ENCODE results near the gene NRF1.

Gene NRF1

DNA sequence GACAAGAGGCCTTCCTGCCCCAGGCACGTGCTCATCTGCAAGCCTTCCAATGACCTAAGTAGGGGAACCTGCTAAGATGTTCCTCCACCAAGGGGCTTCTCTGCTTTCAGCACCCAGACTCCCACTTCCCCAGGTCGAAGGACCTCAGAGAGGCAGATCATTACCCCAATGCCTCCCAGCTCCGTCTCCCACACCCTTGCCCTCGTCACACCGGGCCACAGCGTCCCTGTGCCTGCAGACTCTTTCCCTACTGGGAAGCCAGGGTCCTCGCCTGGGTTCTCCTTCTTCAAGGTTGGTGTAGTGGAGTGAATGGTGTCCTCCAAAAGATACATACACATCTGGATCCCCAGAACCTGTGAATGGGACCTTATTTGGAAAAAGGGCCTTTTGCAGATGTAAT, 189.4 kb downstream of the NRF1 start:
- DNase-seq (ENCODE audit: low read depth) = no peak
- H3K4me3 ChIP-seq (ENCODE audit: low read depth, low read length) = no peak overlapping the region
- in situ Hi-C loops (cut with HindIII; ENCODE audit: low sequenced_read_pairs) = no loop called here
- no peak for TF ChIP-seq CTCF (IDR thresholded peaks at IDR 0.05; ENCODE audit: low read depth, low read length, missing control alignments)

GRCh38 chr7:129801882-129802281, 190.4 kb downstream of the NRF1 start:
- no peak for DNase-seq (ENCODE audit: low read depth)
- in situ Hi-C loops (cut with HindIII; ENCODE audit: low sequenced_read_pairs) = no loop called here
- no peak overlapping the region for H3K4me3 ChIP-seq (ENCODE audit: low read depth, low read length)
- no peak for TF ChIP-seq CTCF (IDR thresholded peaks at IDR 0.05; ENCODE audit: low read depth, low read length, missing control alignments)

GRCh38 chr7:129803546-129804081, 192.1 kb downstream of the NRF1 start:
- no peak for DNase-seq (ENCODE audit: low read depth)
- in situ Hi-C loops (cut with HindIII; ENCODE audit: low sequenced_read_pairs) = no loop called here
- no peak overlapping the region for H3K4me3 ChIP-seq (ENCODE audit: low read depth, low read length)
- no peak for TF ChIP-seq CTCF (IDR thresholded peaks at IDR 0.05; ENCODE audit: low read depth, low read length, missing control alignments)

GRCh38 chr7:129804111-129804889, 192.8 kb downstream of the NRF1 start:
- in situ Hi-C loops (cut with HindIII; ENCODE audit: low sequenced_read_pairs) = no loop called here
- H3K4me3 ChIP-seq (ENCODE audit: low read depth, low read length) = no peak overlapping the region
- no peak for DNase-seq (ENCODE audit: low read depth)
- TF ChIP-seq CTCF (IDR thresholded peaks at IDR 0.05; ENCODE audit: low read depth, low read length, missing control alignments) = no peak

- DNase-seq (ENCODE audit: low read depth) = no peak
- in situ Hi-C loops (cut with HindIII; ENCODE audit: low sequenced_read_pairs) = no loop called here
- TF ChIP-seq CTCF (IDR thresholded peaks at IDR 0.05; ENCODE audit: low read depth, low read length, missing control alignments) = no peak
- H3K4me3 ChIP-seq (ENCODE audit: low read depth, low read length) = no peak overlapping the region
Measured at GRCh38 chr7:129804890-129805719, 193.6 kb downstream of the NRF1 start.

Data from astrocyte of the cerebellum (primary cell).